ENCODE data around the gene ALDOB. TPM values are rescaled to one million over a fixed set of nuclear protein-coding genes. Genes with fewer than 3 reads are reported as not detected.
A peak's percentile ranks its signal among the peaks of the same experiment; 100 is the strongest.

ALDOB gene
- total RNA-seq, 1 donor, result not detected

- Histone ChIP-seq H4K20me1 (ENCODE audit: insufficient read depth, low read length) (peaks cover 2% of the 10 kb centered on the region), H3K4me3 (ENCODE audit: insufficient read depth, low read length) (peak overlapping the region; percentile 95), H3K36me3 (ENCODE audit: insufficient read depth, low read length) (peaks cover 45% of the 10 kb centered on the region), H3K79me2 (ENCODE audit: insufficient read depth, low read length) (peaks cover 75% of the 10 kb centered on the region), H3K27ac (ENCODE audit: low read depth, low read length) (peak overlapping the region; percentile 81), H3K4me2 (ENCODE audit: insufficient read depth, low read length) (peak overlapping the region; percentile 95), H2AFZ (ENCODE audit: low read length) (no peak overlapping the region), H3K27me3 (ENCODE audit: insufficient read depth, low read length) (no peaks in the 10 kb centered on the region), H3K4me1 (ENCODE audit: insufficient read depth, low read length) (peaks cover 16% of the 10 kb centered on the region), H3K9me3 (ENCODE audit: low read depth, low read length) (no peaks in the 10 kb centered on the region)
- TF ChIP-seq CTCF (IDR thresholded peaks at IDR 0.05; ENCODE audit: extremely low read depth, low read depth, low read length), result no peak
- DNase-seq (ENCODE audit: insufficient read length, low spot score, missing footprints), result no peak
Measured at GRCh38 chr9:101399643-101399970, 36.0 kb downstream of the ALDOB start.

GRCh38 chr9:101398930-101399642 lies 36.5 kb downstream of the ALDOB start:
- no peak for TF ChIP-seq CTCF (IDR thresholded peaks at IDR 0.05; ENCODE audit: extremely low read depth, low read depth, low read length)
- no peaks in the 10 kb centered on the region for H3K9me3 ChIP-seq (ENCODE audit: low read depth, low read length)
- H3K4me2 ChIP-seq (ENCODE audit: insufficient read depth, low read length), result peak overlapping the region; percentile 95
- H3K4me3 ChIP-seq (ENCODE audit: insufficient read depth, low read length), result peak overlapping the region; percentile 95
- peaks cover 16% of the 10 kb centered on the region for H3K4me1 ChIP-seq (ENCODE audit: insufficient read depth, low read length)
- DNase-seq (ENCODE audit: insufficient read length, low spot score, missing footprints), result peak; percentile 63
- H3K79me2 ChIP-seq (ENCODE audit: insufficient read depth, low read length), result peaks cover 80% of the 10 kb centered on the region
- H3K27ac ChIP-seq (ENCODE audit: low read depth, low read length), result peak overlapping the region; percentile 81
- peaks cover 41% of the 10 kb centered on the region for H3K36me3 ChIP-seq (ENCODE audit: insufficient read depth, low read length)
- peak overlapping the region; percentile 83 for H2AFZ ChIP-seq (ENCODE audit: low read length)
- peaks cover 5% of the 10 kb centered on the region for H4K20me1 ChIP-seq (ENCODE audit: insufficient read depth, low read length)
- H3K27me3 ChIP-seq (ENCODE audit: insufficient read depth, low read length), result no peaks in the 10 kb centered on the region

GRCh38 chr9:101398068-101398929 lies 37.3 kb downstream of the ALDOB start, which contains the start of the genes MRPL50 and ZNF189:
Gene MRPL50 (minus strand): TSS chr9:101398618. CDS start chr9:101398592, 26 bp downstream.
Gene ZNF189 (plus strand): TSS chr9:101398851. CDS start chr9:101399157, 306 bp downstream.
- H3K79me2 ChIP-seq (ENCODE audit: insufficient read depth, low read length), result peaks cover 88% of the 10 kb centered on the region
- H3K36me3 ChIP-seq (ENCODE audit: insufficient read depth, low read length), result peaks cover 33% of the 10 kb centered on the region
- no peak for TF ChIP-seq CTCF (IDR thresholded peaks at IDR 0.05; ENCODE audit: extremely low read depth, low read depth, low read length)
- H3K4me3 ChIP-seq (ENCODE audit: insufficient read depth, low read length), result peak within 1 kb of the TSS; percentile 95
- H3K27ac ChIP-seq (ENCODE audit: low read depth, low read length), result peak within 1 kb of the TSS; percentile 98
- peak within 1 kb of the TSS; percentile 95 for H3K4me2 ChIP-seq (ENCODE audit: insufficient read depth, low read length)
- peak within 1 kb of the TSS; percentile 99 for H2AFZ ChIP-seq (ENCODE audit: low read length)
- H3K27me3 ChIP-seq (ENCODE audit: insufficient read depth, low read length), result no peaks in the 10 kb centered on the region
- no peaks in the 10 kb centered on the region for H3K9me3 ChIP-seq (ENCODE audit: low read depth, low read length)
- H3K4me1 ChIP-seq (ENCODE audit: insufficient read depth, low read length), result peaks cover 16% of the 10 kb centered on the region
- peaks cover 5% of the 10 kb centered on the region for H4K20me1 ChIP-seq (ENCODE audit: insufficient read depth, low read length)
- DNase-seq (ENCODE audit: insufficient read length, low spot score, missing footprints), result peak; percentile 97

GRCh38 chr9:101397746-101398067 lies 37.9 kb downstream of the ALDOB start:
- Histone ChIP-seq H3K36me3 (ENCODE audit: insufficient read depth, low read length) (peaks cover 27% of the 10 kb centered on the region), H3K79me2 (ENCODE audit: insufficient read depth, low read length) (peaks cover 88% of the 10 kb centered on the region), H3K4me1 (ENCODE audit: insufficient read depth, low read length) (peaks cover 16% of the 10 kb centered on the region), H2AFZ (ENCODE audit: low read length) (peak overlapping the region; percentile 99), H3K27me3 (ENCODE audit: insufficient read depth, low read length) (no peaks in the 10 kb centered on the region), H3K4me2 (ENCODE audit: insufficient read depth, low read length) (peak overlapping the region; percentile 95), H3K4me3 (ENCODE audit: insufficient read depth, low read length) (peak overlapping the region; percentile 95), H4K20me1 (ENCODE audit: insufficient read depth, low read length) (peaks cover 5% of the 10 kb centered on the region), H3K27ac (ENCODE audit: low read depth, low read length) (peak overlapping the region; percentile 98), H3K9me3 (ENCODE audit: low read depth, low read length) (no peaks in the 10 kb centered on the region)
- TF ChIP-seq CTCF (IDR thresholded peaks at IDR 0.05; ENCODE audit: extremely low read depth, low read depth, low read length), result no peak
- no peak for DNase-seq (ENCODE audit: insufficient read length, low spot score, missing footprints)

Data from osteoblast (primary cell).